Stomach smooth muscle (tissue), 2 donors: ENCODE measurements around the gene MYPOP.
A peak's percentile ranks its signal among the peaks of the same experiment; 100 is the strongest.

ENCODE experiments used
- H3K27ac ChIP-seq: one replicate; pipeline ENCODE4 v1.7.0; 2013; ENCODE audit warnings: mild to moderate bottlenecking, low read length, inconsistent platforms
- H3K27me3 ChIP-seq, 2 donors: one replicate each; pipeline ENCODE4 v1.7.0; 2013; ENCODE audit warnings: low read length in 2 of 2; ENCODE audit not compliant: insufficient read depth in 2 of 2, control insufficient read depth in 1 of 2
- H3K36me3 ChIP-seq, 2 donors: one replicate each; pipeline ENCODE4 v1.7.0; 2013; ENCODE audit warnings: low read length in 2 of 2; ENCODE audit not compliant: control insufficient read depth in 2 of 2, insufficient read depth in 2 of 2
- H3K4me1 ChIP-seq: one replicate; pipeline ENCODE4 v1.7.0; 2013; ENCODE audit warnings: low read length; ENCODE audit not compliant: control insufficient read depth, insufficient read depth
- H3K4me3 ChIP-seq, 2 donors: one replicate each; pipeline ENCODE4 v1.7.0; 2013; ENCODE audit warnings: low read length in 2 of 2
- H3K9ac ChIP-seq, 2 donors: one replicate each; pipeline ENCODE4 v1.7.0; 2013; ENCODE audit warnings: low read length in 2 of 2, mild to moderate bottlenecking in 1 of 2
- H3K9me3 ChIP-seq, 2 donors: one replicate each; pipeline ENCODE4 v1.7.0; 2013; ENCODE audit warnings: low read length in 2 of 2; ENCODE audit not compliant: control insufficient read depth in 2 of 2
- donor health status: healthy.
- donor health status: Pancreatic carcinoma.

MYPOP gene

GRCh38 chr19:45901912-45902650 is at the start of gene MYPOP:
Gene MYPOP (minus strand): TSS chr19:45902613. CDS start chr19:45901773, 840 bp downstream.
- Histone ChIP-seq H3K4me1 (peaks cover 20% of the 10 kb centered on the region), H3K27me3 (no peaks in the 10 kb centered on the region), H3K9me3 (no peaks in the 10 kb centered on the region), H3K4me3 (peak within 1 kb of the TSS; percentile 93 to 96), H3K9ac (peak within 1 kb of the TSS; percentile 86 to 90), H3K27ac (peak within 1 kb of the TSS; percentile 69), H3K36me3 (peaks cover 10 to 14% of the 10 kb centered on the region in 2 donors)

DNA sequence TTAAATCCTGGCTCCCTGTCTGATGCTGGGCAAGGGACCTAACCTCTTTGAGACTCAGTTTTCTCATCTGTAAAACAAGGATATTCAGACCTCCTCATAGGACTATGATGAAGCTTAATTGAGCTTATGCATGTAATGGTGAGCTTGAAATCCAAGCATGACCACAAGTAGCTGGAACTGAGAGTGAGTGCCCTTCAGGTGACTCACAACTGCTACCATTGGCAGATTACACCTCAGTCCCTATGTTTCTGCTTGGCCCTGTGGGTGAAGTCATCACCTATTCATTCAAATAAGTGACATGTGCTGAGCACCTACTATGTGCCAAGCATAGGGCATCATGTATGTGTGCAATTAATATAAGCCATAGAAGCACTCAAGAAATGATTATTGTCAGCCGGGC is 45.5 kb upstream of the MYPOP start:
- Histone ChIP-seq H3K9ac (no peak overlapping the region), H3K36me3 (no peaks in the 10 kb centered on the region), H3K27ac (no peak overlapping the region), H3K27me3 (peaks cover 4 to 11% of the 10 kb centered on the region in 2 donors), H3K9me3 (no peaks in the 10 kb centered on the region), H3K4me1 (no peaks in the 10 kb centered on the region), H3K4me3 (no peak overlapping the region)

- H3K9ac ChIP-seq = no peak overlapping the region
- H3K9me3 ChIP-seq = peaks cover 0 to 2% of the 10 kb centered on the region in 2 donors
- H3K36me3 ChIP-seq = peaks cover 0 to 2% of the 10 kb centered on the region in 2 donors
- H3K27ac ChIP-seq = no peak overlapping the region
- no peaks in the 10 kb centered on the region for H3K4me1 ChIP-seq
- H3K4me3 ChIP-seq = no peak overlapping the region
- H3K27me3 ChIP-seq = peaks cover 8 to 26% of the 10 kb centered on the region in 2 donors
These were observed 38.0 kb upstream of the MYPOP start for GRCh38 chr19:45940515-45940805.

DNA sequence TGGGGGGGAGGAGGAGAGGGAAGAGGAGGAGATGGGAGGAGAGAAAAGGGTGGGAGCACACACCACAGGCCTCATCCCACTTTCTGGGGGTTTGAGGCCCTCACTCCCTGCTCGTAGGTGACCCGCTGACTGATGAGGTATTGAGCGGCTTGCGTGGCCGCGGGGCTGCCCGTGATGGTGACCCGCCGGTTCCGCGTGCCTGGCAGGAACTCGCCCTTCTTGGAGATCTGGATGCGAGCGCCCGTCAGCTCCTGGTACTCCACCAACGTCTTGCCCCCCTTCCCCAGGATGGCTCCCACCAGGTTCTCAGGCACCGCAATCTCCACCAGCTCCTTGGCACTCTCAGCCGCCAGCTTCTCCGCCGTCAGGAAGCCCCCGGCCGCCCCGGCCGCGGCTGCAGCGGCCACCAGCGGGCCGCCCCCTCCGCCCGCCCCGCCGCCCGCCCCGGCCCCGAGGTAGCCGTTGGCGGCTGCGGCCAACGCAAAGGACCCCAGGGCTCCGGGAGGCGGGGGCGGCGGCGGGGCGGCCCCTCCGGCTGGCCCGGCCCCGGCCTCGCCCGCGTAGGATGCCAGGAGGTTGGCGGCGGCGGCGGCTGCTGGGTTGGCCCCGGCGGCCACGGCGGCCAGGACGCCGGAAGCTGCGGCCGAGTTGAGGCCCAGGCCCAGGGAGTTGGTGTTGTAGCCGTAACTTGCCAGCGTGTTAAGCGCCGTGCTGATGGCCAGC is 37.5 kb upstream of the MYPOP start:
- no peak overlapping the region for H3K9ac ChIP-seq
- peaks cover 0 to 2% of the 10 kb centered on the region in 2 donors for H3K9me3 ChIP-seq
- no peaks in the 10 kb centered on the region for H3K4me1 ChIP-seq
- peaks cover 0 to 2% of the 10 kb centered on the region in 2 donors for H3K36me3 ChIP-seq
- no peak overlapping the region for H3K4me3 ChIP-seq
- no peak overlapping the region for H3K27ac ChIP-seq
- peaks cover 11 to 30% of the 10 kb centered on the region in 2 donors for H3K27me3 ChIP-seq

- Histone ChIP-seq H3K4me3 (no peak overlapping the region), H3K27ac (no peak overlapping the region), H3K9me3 (peaks cover 0 to 2% of the 10 kb centered on the region in 2 donors), H3K9ac (no peak overlapping the region), H3K4me1 (no peaks in the 10 kb centered on the region), H3K27me3 (peaks cover 16 to 32% of the 10 kb centered on the region in 2 donors), H3K36me3 (peaks cover 0 to 2% of the 10 kb centered on the region in 2 donors)
These were observed 36.4 kb upstream of the MYPOP start for GRCh38 chr19:45938733-45939319.

- H3K36me3 ChIP-seq = no peaks in the 10 kb centered on the region
- no peak overlapping the region for H3K27ac ChIP-seq
- peaks cover 0 to 2% of the 10 kb centered on the region in 2 donors for H3K9me3 ChIP-seq
- no peaks in the 10 kb centered on the region for H3K4me1 ChIP-seq
- H3K27me3 ChIP-seq = peaks cover 21 to 32% of the 10 kb centered on the region in 2 donors
- no peak overlapping the region for H3K9ac ChIP-seq
- no peak overlapping the region for H3K4me3 ChIP-seq
These were observed 32.9 kb upstream of the MYPOP start for GRCh38 chr19:45935267-45935666.

DNA sequence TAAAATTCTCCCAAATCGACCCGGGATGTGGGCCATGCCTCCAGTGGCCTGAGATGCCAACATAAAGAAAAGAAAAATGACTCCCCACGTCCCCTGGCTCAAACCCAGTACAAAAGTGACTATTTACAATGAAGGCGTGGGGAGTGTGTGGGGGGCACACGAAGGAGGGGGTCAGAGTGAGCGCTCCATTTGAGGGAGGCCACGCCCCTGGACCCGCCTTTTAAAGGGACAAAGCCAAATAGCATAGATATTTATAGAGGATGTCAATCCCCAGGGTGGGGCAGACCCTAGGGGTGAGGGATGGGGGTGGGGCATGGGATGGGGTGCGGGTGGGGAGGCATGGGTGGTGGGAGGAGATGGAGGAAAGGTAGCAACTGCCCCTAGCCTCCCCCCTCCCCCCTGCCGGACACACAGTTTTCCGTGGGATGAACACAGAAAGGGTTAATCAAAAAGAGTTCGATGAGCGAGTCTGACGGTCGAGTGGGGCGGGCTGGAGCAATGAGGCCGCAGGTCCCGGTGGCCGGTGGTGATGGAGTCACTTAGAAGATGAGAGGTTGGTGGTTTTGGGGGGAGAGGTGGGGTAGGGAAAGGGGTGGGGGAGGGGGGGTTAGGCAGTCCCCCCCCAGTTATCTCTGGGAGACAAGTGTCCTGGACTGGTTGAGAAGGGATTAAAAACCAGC is 32.3 kb upstream of the MYPOP start:
- Histone ChIP-seq H3K27ac (no peak overlapping the region), H3K27me3 (peaks cover 21 to 31% of the 10 kb centered on the region in 2 donors), H3K36me3 (no peaks in the 10 kb centered on the region), H3K9me3 (peaks cover 0 to 2% of the 10 kb centered on the region in 2 donors), H3K9ac (no peak overlapping the region), H3K4me3 (no peak overlapping the region), H3K4me1 (no peaks in the 10 kb centered on the region)

DNA sequence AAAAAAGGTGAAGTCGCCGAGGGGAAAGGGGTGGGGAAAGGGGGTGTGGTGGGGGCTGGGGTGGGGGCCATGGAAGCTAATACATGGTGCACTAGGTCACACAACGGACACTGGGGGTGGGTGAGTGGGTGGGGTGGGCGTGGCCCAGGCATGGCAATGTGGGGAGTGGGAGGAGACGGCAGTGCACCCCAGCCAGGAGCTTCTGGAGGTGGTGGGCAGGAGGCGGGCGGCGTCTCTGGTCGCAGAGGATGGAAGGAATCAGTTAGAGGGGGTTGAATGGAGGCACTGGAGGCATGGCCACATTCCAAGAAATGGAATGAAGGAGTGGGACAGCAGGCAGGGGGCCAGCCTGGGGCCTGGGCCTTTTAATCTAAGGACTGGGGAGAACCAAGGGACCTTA is 31.3 kb upstream of the MYPOP start:
- Histone ChIP-seq H3K4me1 (no peaks in the 10 kb centered on the region), H3K9ac (no peak overlapping the region), H3K9me3 (peaks cover 0 to 2% of the 10 kb centered on the region in 2 donors), H3K4me3 (no peak overlapping the region), H3K36me3 (no peaks in the 10 kb centered on the region), H3K27ac (no peak overlapping the region), H3K27me3 (peaks cover 21 to 25% of the 10 kb centered on the region in 2 donors)

- Histone ChIP-seq H3K4me3 (no peak overlapping the region), H3K36me3 (no peaks in the 10 kb centered on the region), H3K27ac (no peak overlapping the region), H3K27me3 (peaks cover 11 to 15% of the 10 kb centered on the region in 2 donors), H3K9me3 (no peaks in the 10 kb centered on the region), H3K4me1 (peaks cover 4% of the 10 kb centered on the region), H3K9ac (no peak overlapping the region)
These were observed 28.6 kb upstream of the MYPOP start for GRCh38 chr19:45931055-45931454.

DNA sequence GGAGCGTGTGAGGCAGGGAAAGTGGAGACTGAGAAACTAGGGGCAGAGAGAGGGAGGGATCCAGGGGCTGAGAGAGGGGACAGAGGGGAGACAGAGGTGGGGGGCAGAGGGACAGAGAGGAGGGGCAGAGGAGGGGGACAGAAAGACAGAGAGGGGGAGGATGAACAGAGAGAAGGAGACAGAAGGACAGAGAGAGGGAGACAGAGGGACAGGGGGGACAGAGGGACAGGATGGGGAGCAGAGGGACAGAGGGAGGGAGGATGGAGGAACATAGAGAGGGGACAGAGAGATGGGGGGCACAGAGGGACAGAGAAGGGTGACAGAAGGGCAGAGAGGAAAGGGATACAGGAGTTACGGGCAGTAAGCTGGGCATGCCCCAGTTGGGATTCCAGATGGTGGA is 26.8 kb upstream of the MYPOP start:
- Histone ChIP-seq H3K36me3 (no peaks in the 10 kb centered on the region), H3K27me3 (peaks cover 7 to 8% of the 10 kb centered on the region in 2 donors), H3K4me3 (no peak overlapping the region), H3K9me3 (no peaks in the 10 kb centered on the region), H3K27ac (no peak overlapping the region), H3K4me1 (peaks cover 4% of the 10 kb centered on the region), H3K9ac (no peak overlapping the region)
